T-helper 17 cell (primary cell): ENCODE measurements around the gene CYTH1. TPM values are rescaled to one million over a fixed set of nuclear protein-coding genes. Genes with fewer than 3 reads are reported as not detected.
"Not testable (repeated sequence)": the region's sequence is repeated elsewhere in the genome, so short reads cannot be mapped to it uniquely, and the experiment has no call there.

Source experiments
- ATAC-seq: fragments of 150-1000 bp; cut with Tn5 transposase; 2 replicates; pipeline ENCODE4 v1.10.0; 2021; ENCODE audit warnings: mild to moderate bottlenecking, moderate library complexity
- DNase-seq, 3 donors: peaks; one replicate each; pipeline versions ENCODE4 v3.0.0 to v3.0.0-alpha.2; 2020 to 2021
- H3K9me3 ChIP-seq: one replicate; pipeline ENCODE4 v1.7.0; 2013; ENCODE audit warnings: low read length, mild to moderate bottlenecking; ENCODE audit not compliant: control insufficient read depth, poor library complexity, severe bottlenecking
- H3K27ac Mint-ChIP-seq: one replicate; pipeline ENCODE4 v1.8.0; 2022; ENCODE audit warnings: mild to moderate bottlenecking, moderate library complexity, mixed read lengths
- H3K27me3 Mint-ChIP-seq: one replicate; pipeline ENCODE4 v1.8.0; 2022; ENCODE audit warnings: mixed read lengths
- H3K36me3 Mint-ChIP-seq: one replicate; pipeline ENCODE4 v1.8.0; 2022; ENCODE audit warnings: low read depth, mixed read lengths
- H3K4me1 Mint-ChIP-seq: one replicate; pipeline ENCODE4 v1.8.0; 2022; ENCODE audit warnings: mild to moderate bottlenecking, mixed read lengths
- H3K4me3 Mint-ChIP-seq: one replicate; pipeline ENCODE4 v1.8.0; 2022; ENCODE audit warnings: mild to moderate bottlenecking, moderate library complexity, mixed read lengths
- total RNA-seq, 4 donors: library from RNA in 2 of 4; stranded (reverse) in 2 of 4; gene quantifications; one replicate each; pipeline ENCODE4 v1.2.3 and lab custom pipeline; 2022 to 2026

CYTH1 gene
- total RNA-seq, 2 donors from 2014 or later = 462 to 497 TPM

GRCh38 chr17:78759203-78759968 lies 22.7 kb downstream of the CYTH1 start:
- Mint-ChIP-seq H3K36me3 (peaks cover 4% of the 10 kb centered on the region), H3K4me1 (peaks cover 52% of the 10 kb centered on the region), H3K27me3 (no peaks in the 10 kb centered on the region), H3K27ac (peak overlapping the region; percentile 98), H3K4me3 (peak overlapping the region; percentile 89)
- no peaks in the 10 kb centered on the region for H3K9me3 ChIP-seq
- ATAC-seq = peak; percentile 87
- peak; percentile 46 to 71 (median 70) for DNase-seq

DNA sequence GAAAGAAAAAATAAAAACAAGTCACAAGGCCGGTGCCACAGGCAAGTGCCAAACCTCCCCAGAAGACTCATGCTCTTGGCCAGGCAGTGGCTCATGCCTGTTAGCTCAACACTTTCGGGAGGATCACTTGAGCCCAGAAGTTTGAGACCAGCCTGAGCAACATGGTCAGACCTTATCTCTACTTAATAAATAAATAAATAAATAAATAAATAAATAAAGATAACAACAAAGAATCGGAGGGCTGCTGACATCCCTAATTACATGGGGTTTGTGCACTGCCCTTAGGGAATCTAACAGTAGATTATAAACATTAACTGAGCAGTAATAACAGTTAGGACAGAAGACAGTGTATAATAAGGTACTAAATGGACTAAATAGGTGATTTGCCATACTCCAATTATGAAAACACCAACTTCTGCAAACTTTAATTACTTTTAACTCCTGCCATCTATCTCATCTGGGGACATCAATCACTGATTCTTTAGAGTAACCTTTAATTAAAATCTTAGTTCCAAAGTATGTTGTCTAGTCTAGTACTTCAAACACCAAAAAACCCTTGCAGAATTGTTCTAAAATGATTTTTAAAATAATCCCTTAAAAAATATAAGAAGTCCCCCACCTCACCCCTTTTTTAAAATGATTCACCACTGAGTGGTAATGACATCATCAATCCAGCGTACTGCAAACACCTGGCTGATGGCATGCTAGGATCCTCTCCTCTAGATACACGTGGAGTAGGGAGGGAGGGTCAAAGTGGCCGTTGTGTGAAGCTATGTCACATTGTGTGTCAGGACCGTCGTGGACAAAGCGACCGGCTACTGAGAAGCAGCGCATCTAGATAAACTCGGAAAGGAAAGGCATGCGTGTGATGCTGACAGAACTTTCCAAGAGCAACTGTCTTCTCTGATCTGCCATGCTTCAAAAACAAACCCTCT lies 28.5 kb downstream of the CYTH1 start:
- Mint-ChIP-seq H3K4me1 (peaks cover 58% of the 10 kb centered on the region), H3K4me3 (peak overlapping the region; percentile 70), H3K27ac (peak overlapping the region; percentile 98), H3K27me3 (no peaks in the 10 kb centered on the region), H3K36me3 (no peaks in the 10 kb centered on the region)
- no peaks in the 10 kb centered on the region for H3K9me3 ChIP-seq
- ATAC-seq = peak; percentile 55
- DNase-seq = no peak

DNA sequence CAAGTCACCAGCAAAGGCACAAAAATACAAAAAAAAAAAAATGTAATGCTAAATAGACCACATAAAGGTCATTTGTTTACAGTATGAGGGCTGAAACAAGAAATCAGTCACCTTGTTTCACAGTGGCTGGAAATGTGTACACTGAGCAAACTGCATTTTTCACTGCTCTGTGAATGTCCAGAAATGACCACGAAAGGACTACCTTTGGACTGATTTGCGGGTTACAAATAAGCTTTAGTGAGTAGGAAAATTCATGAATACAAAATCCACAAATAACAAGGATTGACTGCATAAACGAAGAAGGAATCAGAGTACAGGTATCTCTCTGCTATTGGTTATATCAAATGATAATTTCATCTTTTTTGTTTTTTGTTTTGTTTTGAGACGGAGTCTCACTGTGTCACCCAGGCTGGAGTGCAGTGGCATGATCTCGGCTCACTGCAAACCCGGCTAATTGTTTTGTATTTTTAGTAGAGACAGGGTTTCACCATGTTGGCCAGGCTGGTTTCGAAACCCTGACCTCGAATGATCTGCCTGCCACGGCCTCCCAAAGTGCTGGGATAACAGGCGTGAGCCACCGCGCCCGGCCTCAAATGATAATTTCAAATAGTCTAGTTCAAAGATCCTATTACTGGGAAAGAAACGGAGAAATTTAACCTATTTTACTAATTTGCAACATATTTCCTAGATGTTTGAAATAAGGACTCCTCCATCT lies 30.5 kb downstream of the CYTH1 start:
- DNase-seq = no peak
- no peaks in the 10 kb centered on the region for H3K36me3 Mint-ChIP-seq

DNA sequence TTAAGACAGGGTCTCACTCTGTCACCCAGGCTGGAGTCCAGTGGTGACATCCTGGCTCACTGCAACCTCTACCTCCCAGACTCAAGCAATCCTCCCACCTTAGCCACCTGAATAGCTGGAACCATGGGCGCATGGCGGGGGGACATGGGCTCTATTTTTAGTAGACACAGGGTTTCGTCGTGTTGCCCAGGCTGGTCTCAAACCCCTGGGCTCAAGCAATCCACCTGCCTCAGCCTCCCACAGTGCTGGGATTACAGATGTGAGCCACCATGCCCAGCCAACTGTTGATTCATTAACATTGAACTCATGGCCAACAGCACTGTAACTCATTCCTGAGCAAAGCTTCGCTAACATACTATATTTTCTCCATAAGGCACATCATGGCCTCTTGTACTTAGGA lies 31.1 kb downstream of the CYTH1 start:
- not testable (repeated sequence) for H3K27me3 Mint-ChIP-seq, ATAC-seq, H3K36me3 Mint-ChIP-seq, DNase-seq, H3K9me3 ChIP-seq
- H3K4me1 Mint-ChIP-seq = peaks cover 62% of the 10 kb centered on the region
- H3K4me3 Mint-ChIP-seq = peak overlapping the region; percentile 81
- H3K27ac Mint-ChIP-seq = peak overlapping the region; percentile 98

More for the DNA sequence above, 30.5 kb downstream of the CYTH1 start:
- no peaks in the 10 kb centered on the region for H3K27me3 Mint-ChIP-seq
- H3K4me3 Mint-ChIP-seq = peak overlapping the region; percentile 81
- H3K4me1 Mint-ChIP-seq = peaks cover 57% of the 10 kb centered on the region
- no peaks in the 10 kb centered on the region for H3K9me3 ChIP-seq
- H3K27ac Mint-ChIP-seq = peak overlapping the region; percentile 98
- no peak for ATAC-seq

DNA sequence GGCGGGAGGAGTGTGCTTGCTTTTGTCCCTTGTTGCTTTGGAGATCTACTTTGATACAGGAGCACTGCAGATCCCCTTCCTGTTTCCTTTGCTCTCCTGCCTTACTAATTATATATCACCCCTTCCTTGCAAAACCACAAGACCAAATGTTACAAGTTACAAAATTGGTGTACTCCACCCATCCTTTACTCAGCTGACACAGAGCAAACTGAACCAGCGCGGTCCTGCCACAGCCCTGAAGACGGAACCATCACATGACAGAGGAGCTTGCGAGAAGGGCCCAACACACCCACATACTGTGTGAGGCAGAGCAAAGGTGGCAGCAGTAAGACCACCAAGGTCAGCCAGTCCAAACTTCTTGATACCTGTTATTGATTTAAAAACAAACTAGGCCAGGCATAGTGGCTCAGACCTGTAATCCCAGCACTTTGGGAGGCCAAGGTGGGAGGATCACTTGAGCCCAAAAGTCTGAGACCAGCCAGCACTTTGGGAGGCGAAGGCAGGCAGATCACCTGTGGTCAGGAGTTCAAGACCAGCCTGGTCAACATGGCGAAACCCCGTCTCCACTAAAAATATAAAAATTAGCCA lies 33.2 kb downstream of the CYTH1 start:
- peak overlapping the region; percentile 94 for H3K4me3 Mint-ChIP-seq
- ATAC-seq (peak; percentile 88), DNase-seq (peak; percentile 42 to 68 (median 59))
- H3K9me3 ChIP-seq = no peaks in the 10 kb centered on the region
- peak overlapping the region; percentile 98 for H3K27ac Mint-ChIP-seq
- H3K27me3 Mint-ChIP-seq = no peaks in the 10 kb centered on the region
- H3K4me1 Mint-ChIP-seq = peaks cover 71% of the 10 kb centered on the region
- no peaks in the 10 kb centered on the region for H3K36me3 Mint-ChIP-seq

DNA sequence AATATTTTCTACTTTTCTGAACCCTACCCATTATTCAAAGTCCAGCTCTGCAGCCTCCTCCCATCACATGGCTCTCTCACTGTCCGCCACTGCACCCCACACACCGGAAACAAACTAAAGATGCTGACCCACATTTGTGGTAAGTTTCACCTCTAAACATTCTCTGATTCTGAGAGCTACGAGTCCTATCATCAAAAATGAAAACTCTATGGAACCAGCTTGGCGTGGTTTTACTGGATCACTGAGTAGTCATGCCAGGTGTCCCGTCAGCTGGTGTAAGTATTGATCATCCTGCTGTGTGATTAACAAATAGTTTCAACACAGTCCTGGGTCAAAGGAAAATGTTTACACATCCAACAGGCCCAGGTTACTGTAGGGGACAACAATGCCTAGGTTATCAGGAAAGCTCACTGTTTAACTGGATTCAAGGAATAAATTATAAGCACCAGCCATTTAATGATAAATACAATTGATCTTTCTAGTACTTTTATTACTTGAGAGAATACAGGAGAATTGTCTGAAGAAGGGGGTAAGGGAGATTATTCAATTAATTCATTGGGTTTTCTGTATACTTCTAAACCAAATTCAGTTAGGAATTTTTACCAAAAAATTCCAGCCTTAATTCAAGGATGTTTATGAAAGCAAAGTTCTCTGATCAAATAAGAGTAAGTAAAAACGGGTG lies 33.9 kb downstream of the CYTH1 start:
- Mint-ChIP-seq H3K36me3 (no peaks in the 10 kb centered on the region), H3K27ac (peak overlapping the region; percentile 98), H3K27me3 (no peaks in the 10 kb centered on the region), H3K4me1 (peaks cover 72% of the 10 kb centered on the region), H3K4me3 (peak overlapping the region; percentile 94)
- DNase-seq (no peak), ATAC-seq (peak; percentile 19)
- H3K9me3 ChIP-seq = no peaks in the 10 kb centered on the region

- Mint-ChIP-seq H3K36me3 (no peaks in the 10 kb centered on the region), H3K4me1 (peaks cover 72% of the 10 kb centered on the region), H3K27me3 (no peaks in the 10 kb centered on the region), H3K27ac (peak overlapping the region; percentile 98), H3K4me3 (peak overlapping the region; percentile 80)
- no peaks in the 10 kb centered on the region for H3K9me3 ChIP-seq
- DNase-seq = no peak
- ATAC-seq = peak; percentile 10
Observed at GRCh38 chr17:78747488-78747887, 34.6 kb downstream of the CYTH1 start.

- H3K9me3 ChIP-seq = no peaks in the 10 kb centered on the region
- ATAC-seq (no peak), DNase-seq (no peak)
- H3K4me1 Mint-ChIP-seq = peaks cover 75% of the 10 kb centered on the region
- H3K27ac Mint-ChIP-seq = peak overlapping the region; percentile 98
- no peaks in the 10 kb centered on the region for H3K36me3 Mint-ChIP-seq
- peak overlapping the region; percentile 80 for H3K4me3 Mint-ChIP-seq
- H3K27me3 Mint-ChIP-seq = no peaks in the 10 kb centered on the region
Observed at GRCh38 chr17:78746949-78747269, 35.2 kb downstream of the CYTH1 start.

DNA sequence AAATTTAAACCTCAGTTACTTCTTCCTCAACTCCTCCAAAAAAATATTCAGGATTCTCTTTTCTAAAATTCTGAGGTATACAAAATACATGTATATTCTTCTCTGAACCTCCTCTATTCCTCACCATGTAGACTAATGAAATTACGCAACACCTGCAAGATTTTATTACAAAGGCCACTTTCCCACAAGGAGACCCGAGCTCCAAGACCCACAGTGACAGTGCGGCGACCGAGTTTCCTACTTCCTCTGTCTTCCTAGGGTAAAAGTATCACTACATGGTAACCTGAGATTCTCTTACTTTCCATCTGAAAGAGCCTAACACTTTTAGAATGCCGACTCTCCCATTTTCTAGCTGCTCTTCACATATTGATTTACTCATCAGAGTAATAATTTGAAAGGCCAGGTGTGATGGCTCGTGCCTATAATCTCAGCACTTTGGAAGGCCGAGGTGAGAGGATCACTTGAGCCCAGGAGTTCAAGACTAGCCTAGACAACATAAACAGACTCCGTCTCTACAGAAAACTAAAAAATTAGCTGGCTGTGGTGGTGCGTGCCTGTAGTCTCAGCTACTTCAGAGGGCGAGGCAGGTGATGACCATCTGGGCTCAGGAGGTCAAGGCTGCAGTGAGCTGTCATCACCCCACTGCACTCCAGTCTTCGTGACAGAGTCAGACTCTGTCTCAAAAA lies 35.7 kb downstream of the CYTH1 start:
- no peaks in the 10 kb centered on the region for H3K9me3 ChIP-seq
- ATAC-seq (no peak), DNase-seq (no peak)
- Mint-ChIP-seq H3K27me3 (no peaks in the 10 kb centered on the region), H3K27ac (peak overlapping the region; percentile 98), H3K4me3 (peak overlapping the region; percentile 63), H3K4me1 (peaks cover 76% of the 10 kb centered on the region), H3K36me3 (no peaks in the 10 kb centered on the region)

- no peaks in the 10 kb centered on the region for H3K36me3 Mint-ChIP-seq
- H3K27ac Mint-ChIP-seq = peak overlapping the region; percentile 98
- H3K27me3 Mint-ChIP-seq = no peaks in the 10 kb centered on the region
- DNase-seq (peak in 1 of 3 donors; percentile 44), ATAC-seq (no peak)
- H3K4me1 Mint-ChIP-seq = peaks cover 72% of the 10 kb centered on the region
- peak overlapping the region; percentile 84 for H3K4me3 Mint-ChIP-seq
- H3K9me3 ChIP-seq = no peaks in the 10 kb centered on the region
Observed at GRCh38 chr17:78745407-78746088, 36.5 kb downstream of the CYTH1 start.

DNA sequence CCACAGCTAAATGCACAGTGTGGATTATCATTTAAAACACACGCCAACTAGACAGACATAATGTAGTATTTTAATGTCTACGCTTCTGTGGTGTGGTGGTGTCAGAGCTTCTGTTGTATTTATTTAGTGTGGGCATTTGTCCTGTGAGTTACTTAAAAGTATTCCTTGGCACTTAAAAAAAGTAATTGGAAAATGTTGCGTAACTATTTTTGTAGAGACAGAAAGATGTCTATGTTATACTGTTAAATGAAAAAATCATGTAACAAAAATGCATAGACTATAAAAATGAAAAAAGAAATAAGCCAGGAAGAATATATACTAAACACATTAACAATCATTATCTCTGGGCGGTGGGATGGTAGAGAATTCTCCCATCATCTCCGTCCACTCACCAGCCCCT lies 39.2 kb downstream of the CYTH1 start:
- Mint-ChIP-seq H3K27me3 (no peaks in the 10 kb centered on the region), H3K4me1 (peaks cover 75% of the 10 kb centered on the region), H3K36me3 (peaks cover 6% of the 10 kb centered on the region), H3K27ac (peak overlapping the region; percentile 95), H3K4me3 (no peak overlapping the region)
- ATAC-seq (no peak), DNase-seq (no peak)
- H3K9me3 ChIP-seq = no peaks in the 10 kb centered on the region
